Measurements from ENCODE around the gene OR2AG2. TPM values are rescaled to one million over a fixed set of nuclear protein-coding genes. Genes with fewer than 3 reads are reported as not detected.
"Not testable (repeated sequence)": the region's sequence is repeated elsewhere in the genome, so short reads cannot be mapped to it uniquely, and the experiment has no call there.

Gene OR2AG2
- under 1 TPM; 0.14 to 0.26 TPM for total RNA-seq

- no peak for ATAC-seq
- Mint-ChIP-seq H3K9me3 (ENCODE audit: low read depth) (no peaks in the 10 kb centered on the region), H3K27me3 (no peaks in the 10 kb centered on the region), H3K36me3 (ENCODE audit: low read depth) (no peaks in the 10 kb centered on the region), H3K27ac (no peak within 1 kb of the TSS), H3K4me3 (no peak within 1 kb of the TSS), H3K4me1 (no peaks in the 10 kb centered on the region)
- POLR2A ChIA-PET: no interaction called here
- DNase-seq: no peak
- CTCF ChIA-PET: interaction anchor here (0.8 to 1.0 kb wide), 2 partner anchors 14 to 23 kb away, joined by 4 to 5 read pairs; no protein-coding TSS in a partner anchor
- intact Hi-C loops (cut with DNase I, micrococcal nuclease): no loop called here
Observed at GRCh38 chr11:6771926-6772893, at the start of gene OR2AG2. OR2AG2 (minus strand) TSS chr11:6771976; CDS start chr11:6768957, 3,019 bp downstream.

GRCh38 chr11:6818967-6819366 is 47.2 kb upstream of the OR2AG2 start:
- H3K4me1 Mint-ChIP-seq: no peaks in the 10 kb centered on the region
- H3K9me3 Mint-ChIP-seq (ENCODE audit: low read depth): peaks cover 7% of the 10 kb centered on the region
- intact Hi-C loops (cut with DNase I, micrococcal nuclease): no loop called here
- no peak overlapping the region for H3K27ac Mint-ChIP-seq
- peaks cover 2% of the 10 kb centered on the region for H3K36me3 Mint-ChIP-seq (ENCODE audit: low read depth)
- ChIA-PET CTCF (interaction anchor here (1.0 kb wide), 1 partner anchor 279 kb away, joined by 3 read pairs; no protein-coding TSS in a partner anchor), POLR2A (no interaction called here)
- DNase-seq: no peak
- no peak overlapping the region for H3K4me3 Mint-ChIP-seq
- H3K27me3 Mint-ChIP-seq: peaks cover 10% of the 10 kb centered on the region
- ATAC-seq: no peak

- CTCF ChIA-PET: interaction anchor here (1.3 kb wide), 1 partner anchor 72 kb away, joined by 3 read pairs; no protein-coding TSS in a partner anchor
- H3K4me1 Mint-ChIP-seq: no peaks in the 10 kb centered on the region
- peaks cover 2% of the 10 kb centered on the region for H3K36me3 Mint-ChIP-seq (ENCODE audit: low read depth)
- peaks cover 14% of the 10 kb centered on the region for H3K27me3 Mint-ChIP-seq
- H3K4me3 Mint-ChIP-seq: no peak overlapping the region
- POLR2A ChIA-PET: no interaction called here
- H3K27ac Mint-ChIP-seq: no peak overlapping the region
- DNase-seq: no peak
- peaks cover 7% of the 10 kb centered on the region for H3K9me3 Mint-ChIP-seq (ENCODE audit: low read depth)
- ATAC-seq: no peak
- intact Hi-C loops (cut with DNase I, micrococcal nuclease): no loop called here
Observed at GRCh38 chr11:6817694-6818093, 45.9 kb upstream of the OR2AG2 start.

GRCh38 chr11:6813656-6814055 is 41.9 kb upstream of the OR2AG2 start:
- Mint-ChIP-seq H3K27ac (no peak overlapping the region), H3K9me3 (ENCODE audit: low read depth) (no peaks in the 10 kb centered on the region), H3K27me3 (peaks cover 7% of the 10 kb centered on the region), H3K36me3 (ENCODE audit: low read depth) (peaks cover 2% of the 10 kb centered on the region), H3K4me1 (no peaks in the 10 kb centered on the region), H3K4me3 (no peak overlapping the region)
- ATAC-seq: no peak
- CTCF ChIA-PET: no interaction called here
- POLR2A ChIA-PET: no interaction called here
- DNase-seq: no peak
- intact Hi-C loops (cut with DNase I, micrococcal nuclease): loop anchor here in 1 of 2 experiments (2.0 to 5.0 kb wide), 4 partner anchors 114 to 629 kb away; partner anchors contain the start of gene ZNF215

- no peak overlapping the region for H3K4me3 Mint-ChIP-seq
- CTCF ChIA-PET: interaction anchor here (0.6 to 3.3 kb wide), 30 partner anchors 9 to 1446 kb away, joined by 3 to 13 read pairs (median 4); partner anchors contain the start of genes OR10A5 and OR6A2
- H3K9me3 Mint-ChIP-seq (ENCODE audit: low read depth): no peaks in the 10 kb centered on the region
- no peaks in the 10 kb centered on the region for H3K4me1 Mint-ChIP-seq
- no peak overlapping the region for H3K27ac Mint-ChIP-seq
- POLR2A ChIA-PET: no interaction called here
- H3K36me3 Mint-ChIP-seq (ENCODE audit: low read depth): no peaks in the 10 kb centered on the region
- ATAC-seq: peak; percentile 85
- DNase-seq: peak; percentile 43
- intact Hi-C loops (cut with DNase I, micrococcal nuclease): loop anchor here in 1 of 2 experiments (2.0 to 5.0 kb wide), 4 partner anchors 115 to 630 kb away; partner anchors contain the start of gene ZNF215
- H3K27me3 Mint-ChIP-seq: peaks cover 10% of the 10 kb centered on the region
Observed at GRCh38 chr11:6812390-6813005, 40.7 kb upstream of the OR2AG2 start.

- ATAC-seq; intact Hi-C loops (cut with DNase I, micrococcal nuclease); DNase-seq; H3K4me3 Mint-ChIP-seq; POLR2A ChIA-PET; H3K4me1 Mint-ChIP-seq; CTCF ChIA-PET; H3K27me3 Mint-ChIP-seq; H3K36me3 Mint-ChIP-seq (ENCODE audit: low read depth); H3K27ac Mint-ChIP-seq; H3K9me3 Mint-ChIP-seq (ENCODE audit: low read depth): not testable (repeated sequence)
Observed at GRCh38 chr11:6801075-6801474, 29.3 kb upstream of the OR2AG2 start.

- Mint-ChIP-seq H3K9me3 (ENCODE audit: low read depth) (peaks cover 7% of the 10 kb centered on the region), H3K27me3 (no peaks in the 10 kb centered on the region), H3K36me3 (ENCODE audit: low read depth) (no peaks in the 10 kb centered on the region), H3K27ac (no peak within 1 kb of the TSS), H3K4me1 (no peaks in the 10 kb centered on the region), H3K4me3 (no peak within 1 kb of the TSS)
- no peak for DNase-seq
- CTCF ChIA-PET: interaction anchor here (1.7 kb wide), 1 partner anchor 12 kb away, joined by 4 read pairs; no protein-coding TSS in a partner anchor
- peak; percentile 69 for ATAC-seq
- POLR2A ChIA-PET: no interaction called here
- intact Hi-C loops (cut with DNase I, micrococcal nuclease): no loop called here
Observed at GRCh38 chr11:6799402-6799801, 27.6 kb upstream of the OR2AG2 start, which contains the start of gene OR6A2. OR6A2 (minus strand) TSS chr11:6799689; CDS start chr11:6795708, 3,981 bp downstream.

- Mint-ChIP-seq H3K27ac (no peak overlapping the region), H3K4me1 (no peaks in the 10 kb centered on the region), H3K4me3 (no peak overlapping the region), H3K36me3 (ENCODE audit: low read depth) (no peaks in the 10 kb centered on the region), H3K9me3 (ENCODE audit: low read depth) (no peaks in the 10 kb centered on the region), H3K27me3 (peaks cover under 1% of the 10 kb centered on the region)
- ChIA-PET CTCF (interaction anchor here (0.8 to 0.9 kb wide), 2 partner anchors 17 to 18 kb away, joined by 3 read pairs; no protein-coding TSS in a partner anchor), POLR2A (no interaction called here)
- ATAC-seq (no peak), DNase-seq (no peak)
- intact Hi-C loops (cut with DNase I, micrococcal nuclease): no loop called here
Observed at GRCh38 chr11:6794639-6795038, 22.9 kb upstream of the OR2AG2 start.

- Mint-ChIP-seq H3K9me3 (ENCODE audit: low read depth) (no peaks in the 10 kb centered on the region), H3K4me1 (no peaks in the 10 kb centered on the region), H3K36me3 (ENCODE audit: low read depth) (no peaks in the 10 kb centered on the region), H3K27me3 (peaks cover 10% of the 10 kb centered on the region), H3K27ac (no peak overlapping the region), H3K4me3 (no peak overlapping the region)
- CTCF ChIA-PET: interaction anchor here (2.2 kb wide), 1 partner anchor 21 kb away, joined by 10 read pairs; no protein-coding TSS in a partner anchor
- intact Hi-C loops (cut with DNase I, micrococcal nuclease): no loop called here
- POLR2A ChIA-PET: no interaction called here
- ATAC-seq: no peak
- no peak for DNase-seq
Observed at GRCh38 chr11:6790546-6790945, 18.8 kb upstream of the OR2AG2 start.

- no peak within 1 kb of the TSS for H3K27ac Mint-ChIP-seq
- CTCF ChIA-PET: interaction anchor here (1.2 to 1.6 kb wide), 2 partner anchors 27 to 30 kb away, joined by 3 to 6 read pairs; no protein-coding TSS in a partner anchor
- no peaks in the 10 kb centered on the region for H3K4me1 Mint-ChIP-seq
- H3K36me3 Mint-ChIP-seq (ENCODE audit: low read depth): no peaks in the 10 kb centered on the region
- intact Hi-C loops (cut with DNase I, micrococcal nuclease): no loop called here
- POLR2A ChIA-PET: no interaction called here
- H3K27me3 Mint-ChIP-seq: peaks cover 10% of the 10 kb centered on the region
- no peak within 1 kb of the TSS for H3K4me3 Mint-ChIP-seq
- no peak for DNase-seq
- no peak for ATAC-seq
- H3K9me3 Mint-ChIP-seq (ENCODE audit: low read depth): no peaks in the 10 kb centered on the region
Observed at GRCh38 chr11:6782720-6783119, 10.9 kb upstream of the OR2AG2 start, which contains the start of gene OR2AG1. OR2AG1 (plus strand) TSS chr11:6783020; CDS start chr11:6785038, 2,018 bp downstream.

- DNase-seq: no peak
- Mint-ChIP-seq H3K4me1 (no peaks in the 10 kb centered on the region), H3K27ac (no peak overlapping the region), H3K4me3 (no peak overlapping the region), H3K36me3 (ENCODE audit: low read depth) (no peaks in the 10 kb centered on the region), H3K27me3 (peaks cover 8% of the 10 kb centered on the region), H3K9me3 (ENCODE audit: low read depth) (no peaks in the 10 kb centered on the region)
- POLR2A ChIA-PET: no interaction called here
- intact Hi-C loops (cut with DNase I, micrococcal nuclease): no loop called here
- ATAC-seq: no peak
- CTCF ChIA-PET: interaction anchor here (1.0 kb wide), 1 partner anchor 31 kb away, joined by 5 read pairs; no protein-coding TSS in a partner anchor
Observed at GRCh38 chr11:6780829-6781228, 9.1 kb upstream of the OR2AG2 start.

Data from activated CD4-positive, alpha-beta T cell treated with anti-CD3 and anti-CD28 coated beads for 36 hours (primary cell).